ENCODE data around the gene DET1.
"Not testable (repeated sequence)": the region's sequence is repeated elsewhere in the genome, so short reads cannot be mapped to it uniquely, and the experiment has no call there.

The DET1 gene

DNA sequence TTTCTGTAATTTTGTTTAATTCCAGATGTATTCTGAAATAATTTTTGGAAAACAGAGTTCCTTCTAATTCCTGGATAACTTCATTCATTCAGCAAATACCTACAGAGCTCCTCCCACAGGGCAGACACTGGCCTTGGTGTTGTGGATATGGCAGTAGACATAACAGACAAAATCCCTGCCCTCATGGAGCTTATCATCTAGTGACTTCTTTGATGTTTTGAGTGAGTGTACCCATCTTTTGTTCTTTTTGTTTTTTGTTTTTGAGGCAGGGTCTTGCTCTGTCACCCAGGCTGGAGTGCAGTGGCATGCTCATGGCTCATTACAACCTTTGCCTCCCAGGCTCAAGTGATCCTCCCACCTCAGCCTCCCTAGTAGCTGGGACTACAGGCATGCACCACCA, 21.1 kb downstream of the DET1 start:
- no peak for DNase-seq (ENCODE audit: low read depth)
- no peak overlapping the region for H3K4me3 ChIP-seq (ENCODE audit: low read depth, low read length)
- TF ChIP-seq, protein P1, sequence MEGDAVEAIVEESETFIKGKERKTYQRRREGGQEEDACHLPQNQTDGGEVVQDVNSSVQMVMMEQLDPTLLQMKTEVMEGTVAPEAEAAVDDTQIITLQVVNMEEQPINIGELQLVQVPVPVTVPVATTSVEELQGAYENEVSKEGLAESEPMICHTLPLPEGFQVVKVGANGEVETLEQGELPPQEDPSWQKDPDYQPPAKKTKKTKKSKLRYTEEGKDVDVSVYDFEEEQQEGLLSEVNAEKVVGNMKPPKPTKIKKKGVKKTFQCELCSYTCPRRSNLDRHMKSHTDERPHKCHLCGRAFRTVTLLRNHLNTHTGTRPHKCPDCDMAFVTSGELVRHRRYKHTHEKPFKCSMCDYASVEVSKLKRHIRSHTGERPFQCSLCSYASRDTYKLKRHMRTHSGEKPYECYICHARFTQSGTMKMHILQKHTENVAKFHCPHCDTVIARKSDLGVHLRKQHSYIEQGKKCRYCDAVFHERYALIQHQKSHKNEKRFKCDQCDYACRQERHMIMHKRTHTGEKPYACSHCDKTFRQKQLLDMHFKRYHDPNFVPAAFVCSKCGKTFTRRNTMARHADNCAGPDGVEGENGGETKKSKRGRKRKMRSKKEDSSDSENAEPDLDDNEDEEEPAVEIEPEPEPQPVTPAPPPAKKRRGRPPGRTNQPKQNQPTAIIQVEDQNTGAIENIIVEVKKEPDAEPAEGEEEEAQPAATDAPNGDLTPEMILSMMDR (IDR thresholded peaks at IDR 0.05; ENCODE audit: control insufficient read depth, extremely low read depth, insufficient read depth) = no peak

DNA sequence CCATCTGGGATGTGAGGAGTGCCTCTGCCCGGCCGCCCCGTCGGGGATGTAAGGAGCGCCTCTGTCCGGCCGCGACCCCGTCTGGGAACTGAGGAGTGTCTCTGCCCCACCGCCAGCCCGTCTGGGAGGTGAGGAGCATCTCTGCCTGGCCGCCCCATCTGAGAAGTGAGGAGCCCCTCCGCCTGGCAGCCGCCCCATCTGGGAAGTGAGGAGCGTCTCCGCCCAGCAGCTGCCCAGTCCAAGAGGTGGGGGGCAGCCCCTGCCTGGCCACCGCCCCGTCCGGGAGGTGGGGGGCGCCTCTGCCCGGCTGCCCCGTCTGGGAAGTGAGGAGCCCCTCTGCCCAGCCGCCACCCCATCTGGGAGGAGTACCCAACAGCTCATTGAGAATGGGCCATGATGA, 22.4 kb downstream of the DET1 start:
- not testable (repeated sequence) for H3K4me3 ChIP-seq (ENCODE audit: low read depth, low read length); DNase-seq (ENCODE audit: low read depth)

DNA sequence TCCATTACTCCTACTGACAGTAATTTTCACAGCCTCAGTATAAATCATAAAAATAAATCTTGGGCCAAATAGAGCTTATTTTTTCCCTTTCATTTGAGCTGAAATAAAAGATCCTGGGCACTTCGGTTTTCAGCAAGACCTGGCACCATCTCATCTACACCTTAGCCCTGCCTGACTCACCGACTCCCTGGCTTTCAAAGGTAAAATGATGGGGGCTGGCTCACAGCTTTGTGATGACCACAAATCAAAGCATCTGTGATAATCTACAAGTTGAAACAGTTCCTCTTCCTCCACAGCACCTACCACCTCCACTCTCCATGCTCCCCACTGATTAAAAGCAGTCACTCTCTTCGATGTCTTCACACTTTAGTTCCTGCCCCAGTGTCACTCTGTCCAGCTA, 27.6 kb downstream of the DET1 start:
- no peak for DNase-seq (ENCODE audit: low read depth)
- no peak overlapping the region for H3K4me3 ChIP-seq (ENCODE audit: low read depth, low read length)
- TF ChIP-seq, protein P1 (IDR thresholded peaks at IDR 0.05; ENCODE audit: control insufficient read depth, extremely low read depth, insufficient read depth) = no peak

DNA sequence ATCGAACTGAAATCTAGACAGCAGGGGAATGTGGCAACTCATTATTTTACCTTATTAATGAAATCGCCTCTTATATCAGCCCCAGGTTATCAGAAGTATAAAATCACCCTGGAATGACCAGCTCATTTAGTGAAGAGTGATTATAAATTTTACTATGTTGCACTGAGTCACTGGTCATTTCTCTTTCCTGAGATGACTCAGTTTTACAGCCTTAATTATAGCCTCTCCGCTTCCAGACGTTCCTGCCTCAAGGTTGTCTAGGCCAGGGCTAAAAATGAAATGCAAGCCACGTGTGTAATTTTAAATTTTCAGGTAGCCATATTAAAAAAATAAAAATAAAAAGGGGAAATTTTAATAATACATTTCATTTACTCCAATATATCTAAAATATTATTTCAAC, 33.3 kb downstream of the DET1 start:
- no peak overlapping the region for H3K4me3 ChIP-seq (ENCODE audit: low read depth, low read length)
- TF ChIP-seq, protein P1 (IDR thresholded peaks at IDR 0.05; ENCODE audit: control insufficient read depth, extremely low read depth, insufficient read depth) = no peak
- no peak for DNase-seq (ENCODE audit: low read depth)

DNA sequence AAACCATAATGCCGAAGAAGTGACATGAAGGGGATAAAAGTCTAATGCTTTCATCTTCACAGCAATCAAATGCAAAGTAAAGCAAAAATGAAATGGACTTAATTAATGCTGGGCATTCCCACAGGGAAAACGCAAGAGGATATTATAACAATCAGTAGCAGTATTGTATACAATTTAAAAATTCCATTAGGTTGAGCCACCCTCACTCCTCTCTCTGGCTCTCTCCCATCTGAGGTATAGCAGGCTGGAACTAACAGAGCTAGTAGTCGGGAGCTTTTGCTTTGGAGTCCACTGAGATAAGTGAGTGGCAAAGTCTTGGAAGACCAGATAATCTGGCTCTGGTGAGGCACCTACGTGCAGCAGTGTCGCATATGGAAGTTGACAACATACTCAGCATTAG, 33.9 kb downstream of the DET1 start:
- H3K4me3 ChIP-seq (ENCODE audit: low read depth, low read length) = no peak overlapping the region
- TF ChIP-seq, protein P1 (IDR thresholded peaks at IDR 0.05; ENCODE audit: control insufficient read depth, extremely low read depth, insufficient read depth) = no peak
- no peak for DNase-seq (ENCODE audit: low read depth)

DNA sequence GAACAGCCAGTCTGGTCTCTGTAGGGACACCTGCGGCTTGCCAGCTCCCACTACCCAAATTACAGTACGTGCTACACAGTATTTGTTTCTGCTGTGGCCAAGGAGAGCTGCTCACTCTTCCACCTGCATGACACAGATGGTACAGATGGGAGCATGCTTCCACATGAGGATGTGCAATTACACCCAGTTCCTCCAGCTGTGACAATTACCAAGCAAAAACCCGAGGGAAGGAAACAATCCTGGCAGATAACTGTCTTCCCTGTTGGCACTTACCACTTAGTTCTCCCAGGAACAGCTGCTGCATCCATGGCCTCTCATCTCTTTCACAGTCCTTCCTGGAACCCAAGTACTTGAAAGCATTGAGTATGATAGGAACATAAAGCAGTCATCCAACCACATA, 34.4 kb downstream of the DET1 start:
- no peak for DNase-seq (ENCODE audit: low read depth)
- TF ChIP-seq, protein P1 (IDR thresholded peaks at IDR 0.05; ENCODE audit: control insufficient read depth, extremely low read depth, insufficient read depth) = no peak
- no peak overlapping the region for H3K4me3 ChIP-seq (ENCODE audit: low read depth, low read length)

DNA sequence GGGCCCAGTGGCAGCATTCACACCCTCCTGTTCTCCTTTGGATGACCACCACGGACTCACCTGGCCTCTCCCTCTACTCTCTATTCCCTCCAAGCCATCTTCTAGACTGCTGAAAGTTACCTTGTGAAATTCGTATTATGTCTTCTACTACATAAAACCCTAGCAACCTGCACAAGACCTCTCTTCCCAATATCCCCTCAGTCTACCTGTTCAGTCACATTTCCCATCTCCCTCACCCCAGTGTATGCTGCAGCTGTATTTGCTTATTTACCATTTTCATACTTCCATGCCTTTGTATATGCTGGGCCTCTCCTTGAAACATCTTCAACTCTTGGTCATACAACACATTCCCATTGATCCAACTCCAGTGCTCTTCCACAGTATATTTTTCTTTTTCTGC, 35.3 kb downstream of the DET1 start:
- TF ChIP-seq, protein P1 (IDR thresholded peaks at IDR 0.05; ENCODE audit: control insufficient read depth, extremely low read depth, insufficient read depth) = no peak
- DNase-seq (ENCODE audit: low read depth) = no peak
- H3K4me3 ChIP-seq (ENCODE audit: low read depth, low read length) = no peak overlapping the region

DNA sequence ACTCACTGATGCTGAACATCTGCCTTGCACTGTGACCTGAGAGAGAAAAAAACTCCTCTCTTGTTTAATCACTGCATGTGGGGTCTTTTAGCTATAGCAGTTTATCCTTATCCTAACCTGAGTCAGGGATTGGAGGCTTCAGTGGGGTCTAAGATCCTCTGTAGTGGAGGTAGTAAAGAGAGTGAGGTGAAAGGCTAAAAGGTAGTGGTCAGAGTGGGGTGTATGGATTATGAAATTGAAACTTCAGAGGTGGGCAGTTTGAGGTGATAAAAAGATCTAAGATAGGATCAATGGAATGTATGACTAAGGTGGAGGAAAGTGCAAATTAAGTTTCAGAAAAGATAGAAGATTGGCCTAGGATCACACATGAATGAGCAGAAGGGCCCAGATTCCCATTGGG, 36.5 kb downstream of the DET1 start:
- TF ChIP-seq, protein P1 (IDR thresholded peaks at IDR 0.05; ENCODE audit: control insufficient read depth, extremely low read depth, insufficient read depth) = no peak
- DNase-seq (ENCODE audit: low read depth) = no peak
- H3K4me3 ChIP-seq (ENCODE audit: low read depth, low read length) = no peak overlapping the region

Measured in LNCaP clone FGC (cell line).